ENCODE measurements around the gene C1QA.

Gene C1QA

DNA sequence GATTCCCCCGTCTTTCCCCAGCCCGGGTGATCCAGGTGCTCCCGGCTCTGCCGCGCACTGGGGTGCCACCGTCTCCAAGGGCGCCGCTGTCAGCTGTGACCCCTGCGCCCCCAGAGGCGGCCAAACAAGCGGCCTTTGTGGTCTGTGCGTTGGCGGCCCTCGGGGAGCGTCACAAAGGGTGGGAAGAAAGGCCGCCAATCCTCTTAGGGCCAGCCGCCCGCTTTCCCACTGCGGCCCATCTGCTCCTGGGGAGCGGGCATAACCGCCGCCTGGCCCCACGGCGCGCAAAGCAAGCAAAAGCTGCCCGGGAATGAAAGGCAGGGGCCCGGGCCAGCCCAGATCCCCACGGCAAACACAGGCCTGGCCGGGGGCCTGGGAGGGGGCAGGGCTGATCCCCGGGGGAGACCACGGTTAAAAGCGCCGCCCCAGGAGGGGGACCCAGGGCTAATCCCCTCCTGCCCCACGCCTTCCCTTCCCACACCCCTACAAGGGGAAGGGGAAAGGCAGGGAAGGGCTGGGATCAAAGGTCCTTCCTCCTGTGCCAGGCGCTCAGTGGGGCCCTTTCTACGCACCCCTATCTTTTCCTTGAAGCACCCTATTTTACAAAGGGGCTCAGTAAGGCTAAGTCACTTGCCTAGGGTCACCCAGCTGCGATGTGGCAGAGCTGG is 40.6 kb downstream of the C1QA start:
- Histone ChIP-seq H3K4me3 (no peak overlapping the region), H3K36me3 (no peaks in the 10 kb centered on the region), H3K27ac (no peak overlapping the region), H3K9me3 (replicated peaks in 1 of 11) (no peaks in the 10 kb centered on the region), H3K9ac (no peak overlapping the region), H3K27me3 (no peaks in the 10 kb centered on the region), H3K4me1 (0 out of 20 replicates have a peak, but pooled peaks cover 0 to 5% (median 0%) of the 10 kb centered on the region in 10 experiments), H3K4me2 (no peak overlapping the region), H4K20me1 (peaks cover 0 to 10% (median 0%) of the 10 kb centered on the region in 11 experiments; a peak in 2 of 22 replicates)
- TF ChIP-seq Cebpa-rat (IDR thresholded peaks at IDR 0.05), result no peak

GRCh38 chr1:22677931-22678896 is 41.8 kb downstream of the C1QA start:
- Histone ChIP-seq H3K27ac (no peak overlapping the region), H3K27me3 (no peaks in the 10 kb centered on the region), H4K20me1 (peaks cover 0 to 14% (median 0%) of the 10 kb centered on the region in 11 experiments; a peak in 2 of 22 replicates), H3K4me2 (no peak overlapping the region), H3K36me3 (no peaks in the 10 kb centered on the region), H3K4me1 (0 out of 20 replicates have a peak, but pooled peaks cover 0 to 5% (median 0%) of the 10 kb centered on the region in 10 experiments), H3K4me3 (no peak overlapping the region), H3K9me3 (replicated peaks in 1 of 11) (no peaks in the 10 kb centered on the region), H3K9ac (no peak overlapping the region)
- TF ChIP-seq Cebpa-rat (IDR thresholded peaks at IDR 0.05), result no peak

- Histone ChIP-seq H4K20me1 (0 out of 22 replicates have a peak, but pooled peaks cover 0 to 18% (median 0%) of the 10 kb centered on the region in 11 experiments), H3K27me3 (no peaks in the 10 kb centered on the region), H3K4me1 (no peaks in the 10 kb centered on the region), H3K36me3 (no peaks in the 10 kb centered on the region), H3K4me3 (no peak overlapping the region), H3K27ac (no peak overlapping the region), H3K9me3 (replicated peaks in 1 of 11) (no peaks in the 10 kb centered on the region), H3K9ac (no peak overlapping the region), H3K4me2 (no peak overlapping the region)
- TF ChIP-seq Cebpa-rat (IDR thresholded peaks at IDR 0.05), result no peak
These were observed 44.3 kb downstream of the C1QA start for GRCh38 chr1:22680726-22681125.

- no peak overlapping the region for H3K4me2 ChIP-seq
- 0 out of 22 replicates have a peak, but pooled peaks cover 0 to 20% (median 0%) of the 10 kb centered on the region in 11 experiments for H4K20me1 ChIP-seq
- H3K36me3 ChIP-seq, result no peaks in the 10 kb centered on the region
- H3K27ac ChIP-seq, result no peak overlapping the region
- no peaks in the 10 kb centered on the region for H3K27me3 ChIP-seq
- no peaks in the 10 kb centered on the region for H3K9me3 ChIP-seq (replicated peaks in 1 of 11)
- no peak for TF ChIP-seq Cebpa-rat (IDR thresholded peaks at IDR 0.05)
- no peak overlapping the region for H3K9ac ChIP-seq
- H3K4me3 ChIP-seq, result no peak overlapping the region
- no peaks in the 10 kb centered on the region for H3K4me1 ChIP-seq
These were observed 45.3 kb downstream of the C1QA start for GRCh38 chr1:22681556-22682276.

GRCh38 chr1:22683547-22683946 is 47.1 kb downstream of the C1QA start:
- no peaks in the 10 kb centered on the region for H3K27me3 ChIP-seq
- H3K9ac ChIP-seq, result no peak overlapping the region
- H3K4me3 ChIP-seq, result no peak overlapping the region
- H3K4me2 ChIP-seq, result no peak overlapping the region
- no peak overlapping the region for H3K27ac ChIP-seq
- no peaks in the 10 kb centered on the region for H3K36me3 ChIP-seq
- no peaks in the 10 kb centered on the region for H3K9me3 ChIP-seq (replicated peaks in 1 of 11)
- 0 out of 22 replicates have a peak, but pooled peaks cover 0 to 20% (median 0%) of the 10 kb centered on the region in 11 experiments for H4K20me1 ChIP-seq
- peaks cover 0 to 2% (median 0%) of the 10 kb centered on the region in 10 experiments; a peak in 1 of 20 replicates for H3K4me1 ChIP-seq
- no peak for TF ChIP-seq Cebpa-rat (IDR thresholded peaks at IDR 0.05)

DNA sequence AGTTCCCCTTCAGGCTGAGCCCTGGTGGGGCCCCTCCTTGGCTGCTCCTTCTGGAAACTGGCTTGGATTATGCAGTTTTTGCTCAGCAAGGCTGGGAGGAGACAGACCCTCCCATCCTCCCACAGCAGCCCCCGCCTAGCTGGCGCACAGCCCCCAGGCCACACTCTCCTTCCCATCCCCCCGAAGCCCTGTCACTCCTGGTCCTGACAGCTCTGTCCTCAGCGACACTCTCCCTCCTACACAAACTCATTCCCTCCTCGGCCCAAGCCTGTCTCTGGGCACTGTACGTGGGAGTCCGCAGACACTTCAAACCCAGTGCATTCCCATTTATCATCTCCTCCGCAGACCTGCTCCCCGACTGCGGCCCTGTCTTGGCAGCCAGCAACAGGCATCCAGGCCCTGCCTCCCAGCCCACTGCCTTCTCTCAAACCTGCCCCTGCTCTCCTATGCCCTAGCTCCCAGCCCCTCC is 49.2 kb downstream of the C1QA start:
- H3K4me1 ChIP-seq, result peaks cover 0 to 5% (median 0%) of the 10 kb centered on the region in 10 experiments; a peak in 1 of 20 replicates
- no peak overlapping the region for H3K4me2 ChIP-seq
- H3K36me3 ChIP-seq, result no peaks in the 10 kb centered on the region
- no peak overlapping the region for H3K27ac ChIP-seq
- H4K20me1 ChIP-seq, result 0 out of 22 replicates have a peak, but pooled peaks cover 0 to 20% (median 0%) of the 10 kb centered on the region in 11 experiments
- no peaks in the 10 kb centered on the region for H3K27me3 ChIP-seq
- no peak overlapping the region for H3K4me3 ChIP-seq
- H3K9me3 ChIP-seq (replicated peaks in 1 of 11), result no peaks in the 10 kb centered on the region
- H3K9ac ChIP-seq, result no peak overlapping the region
- TF ChIP-seq Cebpa-rat (IDR thresholded peaks at IDR 0.05), result no peak

DNA sequence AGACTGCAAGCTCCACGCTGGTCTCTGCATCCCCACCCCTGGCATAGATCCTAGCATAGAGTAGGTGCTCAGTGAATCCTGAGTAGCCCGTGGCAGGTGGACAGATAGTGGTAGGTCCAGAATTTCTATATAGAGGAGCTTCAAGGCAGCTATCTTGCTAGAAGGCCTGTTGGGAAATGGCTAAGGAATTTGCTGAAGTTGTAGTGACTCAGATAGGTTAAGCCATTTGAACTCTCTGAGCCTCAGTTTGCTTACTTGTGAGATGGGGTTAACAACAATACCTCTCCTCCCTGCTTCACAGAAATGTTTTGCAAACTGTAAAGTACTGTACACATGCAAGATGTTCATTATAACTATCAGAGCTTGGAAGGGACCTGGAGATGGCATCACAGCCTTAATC is 50.8 kb downstream of the C1QA start:
- Histone ChIP-seq H3K36me3 (no peaks in the 10 kb centered on the region), H4K20me1 (0 out of 22 replicates have a peak, but pooled peaks cover 0 to 19% (median 0%) of the 10 kb centered on the region in 11 experiments), H3K4me3 (no peak overlapping the region), H3K27ac (no peak overlapping the region), H3K9ac (no peak overlapping the region), H3K4me1 (peaks cover 0 to 5% (median 0%) of the 10 kb centered on the region in 10 experiments; a peak in 1 of 20 replicates), H3K9me3 (replicated peaks in 1 of 11) (no peaks in the 10 kb centered on the region), H3K4me2 (no peak overlapping the region), H3K27me3 (no peaks in the 10 kb centered on the region)
- no peak for TF ChIP-seq Cebpa-rat (IDR thresholded peaks at IDR 0.05)

DNA sequence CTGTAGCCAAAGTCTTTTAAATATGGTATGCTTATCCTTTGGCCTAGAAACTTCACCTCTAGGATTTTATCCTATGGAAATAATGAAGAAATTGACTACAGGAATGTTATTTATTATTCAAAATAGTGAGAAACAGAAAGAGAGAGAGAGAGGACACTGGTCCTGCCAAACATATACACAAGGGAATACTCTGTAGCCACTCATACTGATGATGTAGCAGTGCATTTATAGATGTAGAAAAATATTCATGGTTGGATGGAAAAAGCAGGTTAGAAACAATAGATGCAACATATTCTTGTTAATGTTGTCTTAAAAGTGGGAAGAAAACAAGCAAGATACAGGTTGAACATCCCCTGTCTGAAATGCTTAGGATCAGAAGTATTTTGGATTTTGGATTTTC is 52.0 kb downstream of the C1QA start:
- Histone ChIP-seq H3K4me1 (peaks cover 0 to 5% (median 0%) of the 10 kb centered on the region in 10 experiments; a peak in 1 of 20 replicates), H3K27me3 (no peaks in the 10 kb centered on the region), H3K27ac (no peak overlapping the region), H4K20me1 (0 out of 22 replicates have a peak, but pooled peaks cover 0 to 16% (median 0%) of the 10 kb centered on the region in 11 experiments), H3K4me2 (no peak overlapping the region), H3K9ac (no peak overlapping the region), H3K4me3 (no peak overlapping the region), H3K9me3 (replicated peaks in 1 of 11) (no peaks in the 10 kb centered on the region), H3K36me3 (no peaks in the 10 kb centered on the region)
- no peak for TF ChIP-seq Cebpa-rat (IDR thresholded peaks at IDR 0.05)
